CD4-positive, alpha-beta T cell (primary cell): ENCODE results near the gene DMBX1. TPM values are rescaled to one million over a fixed set of nuclear protein-coding genes. Genes with fewer than 3 reads are reported as not detected.

Source experiments
- ATAC-seq: fragments of 200-7000 bp; cut with Tn5 transposase; one replicate; pipeline ENCODE4 v1.10.0; 2022; ENCODE audit warnings: mild to moderate bottlenecking; ENCODE audit not compliant: poor library complexity
- CTCF ChIA-PET: fragments of 350-600 bp; sonication (Branson Sonifier 250); formaldehyde crosslinking; loops from one replicate; lab custom pipeline; 2021; ENCODE audit warnings: antibody characterized with exemption, inconsistent platforms; lab: Charles Lee
- POLR2A ChIA-PET: fragments of 350-600 bp; sonication (Branson Sonifier 250); formaldehyde crosslinking; loops from one replicate; lab custom pipeline; 2021; ENCODE audit warnings: antibody characterized with exemption, inconsistent platforms; lab: Charles Lee
- DNase-seq, 14 experiments: peaks; one replicate each; pipeline ENCODE4 v3.0.0-alpha.2; 2013 to 2020; ENCODE audit warnings: mixed read lengths in 2 of 14
- H3K27ac ChIP-seq, 2 donors: one replicate each; pipeline versions ENCODE4 v1.5.1 to v1.7.0; 2013; ENCODE audit warnings: low read length in 2 of 2, low read depth in 1 of 2, mild to moderate bottlenecking in 1 of 2
- H3K27me3 ChIP-seq, 2 experiments: 1 replicate in 1 of 2; 2 replicates in 1 of 2; pipeline versions ENCODE4 v1.6.1 to v1.7.0; 2013; ENCODE audit warnings: low read length in 2 of 2, control low read depth in 1 of 2, mild to moderate bottlenecking in 1 of 2, moderate library complexity in 1 of 2; ENCODE audit not compliant: insufficient read depth in 2 of 2, control insufficient read depth in 1 of 2
- H3K36me3 ChIP-seq: one replicate; pipeline ENCODE4 v1.6.1; 2013; ENCODE audit warnings: low read length, control low read depth; ENCODE audit not compliant: insufficient read depth
- H3K4me1 ChIP-seq: one replicate; pipeline ENCODE4 v1.6.1; 2013; ENCODE audit warnings: low read length, control low read depth; ENCODE audit not compliant: insufficient read depth
- H3K4me3 ChIP-seq: one replicate; pipeline ENCODE4 v1.5.1; 2013; ENCODE audit warnings: mild to moderate bottlenecking, low read length, moderate library complexity
- H3K9me3 ChIP-seq, 2 experiments: 1 replicate in 1 of 2; 2 replicates in 1 of 2; pipeline versions ENCODE4 v1.6.1 to v1.7.0; 2013; ENCODE audit warnings: low read length in 2 of 2, mild to moderate bottlenecking in 2 of 2, control low read depth in 1 of 2, moderate library complexity in 1 of 2; ENCODE audit not compliant: control insufficient read depth in 1 of 2, insufficient read depth in 1 of 2
- H3K27ac Mint-ChIP-seq: one replicate; pipeline ENCODE4 v1.8.0; 2020; ENCODE audit warnings: mixed read lengths
- H3K27me3 Mint-ChIP-seq: one replicate; pipeline ENCODE4 v1.8.0; 2021; ENCODE audit warnings: mixed read lengths
- H3K36me3 Mint-ChIP-seq: one replicate; pipeline ENCODE4 v1.8.0; 2021; ENCODE audit warnings: low read depth, mixed read lengths
- H3K4me1 Mint-ChIP-seq: one replicate; pipeline ENCODE4 v1.8.0; 2021; ENCODE audit warnings: low read depth, mixed read lengths
- H3K4me3 Mint-ChIP-seq: one replicate; pipeline ENCODE4 v1.8.0; 2020; ENCODE audit warnings: mild to moderate bottlenecking, mixed read lengths
- H3K9me3 Mint-ChIP-seq: one replicate; pipeline ENCODE4 v1.8.0; 2020; ENCODE audit warnings: mixed read lengths
- intact Hi-C, 2 experiments: fragments of 100-400 bp; cut with DNase I in 1 of 2; cut with micrococcal nuclease in 1 of 2; formaldehyde crosslinking; loops; one replicate each; pipeline versions ENCODE4 v1.15.1 to v1.9.0; 2023 to 2025; cut with DNase I, micrococcal nuclease
- total RNA-seq, 174 experiments: library from RNA in 2 of 174; stranded (reverse) in 2 of 174; gene quantifications; one replicate each; pipeline ENCODE4 v1.2.3 and lab custom pipeline; 2021 to 2026
- TF ChIP-seq, protein P1 (sequence below): fragments of 200-600 bp; IDR thresholded peaks from one replicate; pipeline ENCODE4 v1.8.0; 2022; ENCODE audit warnings: antibody characterized with exemption, mild to moderate bottlenecking

DMBX1 gene
- total RNA-seq, 2 experiments from 2014 or later, result not detected

DNA sequence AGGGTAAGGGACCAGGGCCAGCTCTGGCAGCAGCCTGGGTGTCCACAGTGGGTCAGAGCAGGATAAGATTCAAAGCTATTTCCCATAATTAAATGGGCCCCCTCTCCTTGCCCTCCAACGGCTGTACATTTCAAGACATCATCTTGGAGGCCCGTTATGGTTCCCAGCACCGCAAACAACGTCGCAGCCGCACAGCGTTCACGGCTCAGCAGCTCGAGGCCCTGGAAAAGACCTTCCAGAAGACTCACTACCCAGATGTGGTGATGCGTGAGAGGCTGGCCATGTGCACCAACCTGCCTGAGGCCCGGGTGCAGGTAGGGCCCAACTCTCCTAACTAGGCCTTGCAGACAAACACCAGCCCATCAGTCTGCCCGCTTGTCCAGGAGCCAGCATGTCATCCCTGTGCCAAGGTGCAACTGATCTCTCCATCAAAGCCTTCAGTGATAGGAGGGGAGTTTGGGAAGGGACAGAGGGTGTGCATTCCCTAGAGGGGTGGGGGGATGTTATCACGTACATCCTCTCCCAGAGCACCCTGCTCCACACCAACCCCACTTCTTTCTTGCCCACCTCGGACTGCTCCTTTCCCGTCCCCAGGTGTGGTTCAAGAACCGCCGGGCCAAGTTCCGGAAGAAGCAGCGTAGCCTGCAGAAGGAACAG is 20.8 kb downstream of the DMBX1 start:
- Mint-ChIP-seq H3K4me1 (no peaks in the 10 kb centered on the region), H3K9me3 (no peaks in the 10 kb centered on the region), H3K27ac (no peak overlapping the region), H3K27me3 (peaks cover 52% of the 10 kb centered on the region), H3K4me3 (no peak overlapping the region), H3K36me3 (no peaks in the 10 kb centered on the region)
- TF ChIP-seq, protein P1, sequence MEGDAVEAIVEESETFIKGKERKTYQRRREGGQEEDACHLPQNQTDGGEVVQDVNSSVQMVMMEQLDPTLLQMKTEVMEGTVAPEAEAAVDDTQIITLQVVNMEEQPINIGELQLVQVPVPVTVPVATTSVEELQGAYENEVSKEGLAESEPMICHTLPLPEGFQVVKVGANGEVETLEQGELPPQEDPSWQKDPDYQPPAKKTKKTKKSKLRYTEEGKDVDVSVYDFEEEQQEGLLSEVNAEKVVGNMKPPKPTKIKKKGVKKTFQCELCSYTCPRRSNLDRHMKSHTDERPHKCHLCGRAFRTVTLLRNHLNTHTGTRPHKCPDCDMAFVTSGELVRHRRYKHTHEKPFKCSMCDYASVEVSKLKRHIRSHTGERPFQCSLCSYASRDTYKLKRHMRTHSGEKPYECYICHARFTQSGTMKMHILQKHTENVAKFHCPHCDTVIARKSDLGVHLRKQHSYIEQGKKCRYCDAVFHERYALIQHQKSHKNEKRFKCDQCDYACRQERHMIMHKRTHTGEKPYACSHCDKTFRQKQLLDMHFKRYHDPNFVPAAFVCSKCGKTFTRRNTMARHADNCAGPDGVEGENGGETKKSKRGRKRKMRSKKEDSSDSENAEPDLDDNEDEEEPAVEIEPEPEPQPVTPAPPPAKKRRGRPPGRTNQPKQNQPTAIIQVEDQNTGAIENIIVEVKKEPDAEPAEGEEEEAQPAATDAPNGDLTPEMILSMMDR, result no peak
- DNase-seq, result no peak
- no peaks in the 10 kb centered on the region for H3K4me1 ChIP-seq
- H3K27me3 ChIP-seq, result peaks cover 9 to 16% of the 10 kb centered on the region in 2 experiments
- intact Hi-C loops, result no loop called here
- ChIA-PET POLR2A (no interaction called here), CTCF (no interaction called here)
- peaks cover 0 to 5% of the 10 kb centered on the region in 2 experiments for H3K9me3 ChIP-seq
- H3K36me3 ChIP-seq, result no peaks in the 10 kb centered on the region
- no peak overlapping the region for H3K27ac ChIP-seq
- no peak overlapping the region for H3K4me3 ChIP-seq
- no peak for ATAC-seq

DNA sequence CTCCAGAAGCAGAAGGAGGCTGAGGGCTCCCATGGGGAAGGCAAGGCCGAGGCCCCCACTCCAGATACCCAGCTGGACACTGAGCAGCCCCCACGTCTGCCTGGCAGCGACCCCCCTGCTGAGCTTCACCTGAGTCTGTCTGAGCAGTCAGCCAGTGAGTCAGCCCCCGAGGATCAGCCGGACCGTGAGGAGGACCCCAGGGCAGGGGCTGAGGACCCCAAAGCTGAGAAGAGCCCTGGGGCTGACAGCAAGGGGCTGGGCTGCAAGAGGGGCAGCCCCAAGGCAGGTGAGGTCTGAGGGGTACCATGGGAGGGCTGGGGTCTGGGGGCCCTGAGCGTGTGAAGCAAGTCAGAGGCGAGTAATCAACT is 21.3 kb downstream of the DMBX1 start:
- Mint-ChIP-seq H3K4me3 (no peak overlapping the region), H3K9me3 (no peaks in the 10 kb centered on the region), H3K36me3 (no peaks in the 10 kb centered on the region), H3K4me1 (no peaks in the 10 kb centered on the region), H3K27ac (no peak overlapping the region), H3K27me3 (peaks cover 49% of the 10 kb centered on the region)
- Histone ChIP-seq H3K27ac (no peak overlapping the region), H3K36me3 (no peaks in the 10 kb centered on the region), H3K4me1 (no peaks in the 10 kb centered on the region), H3K4me3 (no peak overlapping the region), H3K9me3 (peaks cover 0 to 5% of the 10 kb centered on the region in 2 experiments), H3K27me3 (peaks cover 9 to 16% of the 10 kb centered on the region in 2 experiments)
- ChIA-PET POLR2A (no interaction called here), CTCF (no interaction called here)
- intact Hi-C loops, result no loop called here
- TF ChIP-seq, protein P1, result no peak
- ATAC-seq (no peak), DNase-seq (no peak)

DNA sequence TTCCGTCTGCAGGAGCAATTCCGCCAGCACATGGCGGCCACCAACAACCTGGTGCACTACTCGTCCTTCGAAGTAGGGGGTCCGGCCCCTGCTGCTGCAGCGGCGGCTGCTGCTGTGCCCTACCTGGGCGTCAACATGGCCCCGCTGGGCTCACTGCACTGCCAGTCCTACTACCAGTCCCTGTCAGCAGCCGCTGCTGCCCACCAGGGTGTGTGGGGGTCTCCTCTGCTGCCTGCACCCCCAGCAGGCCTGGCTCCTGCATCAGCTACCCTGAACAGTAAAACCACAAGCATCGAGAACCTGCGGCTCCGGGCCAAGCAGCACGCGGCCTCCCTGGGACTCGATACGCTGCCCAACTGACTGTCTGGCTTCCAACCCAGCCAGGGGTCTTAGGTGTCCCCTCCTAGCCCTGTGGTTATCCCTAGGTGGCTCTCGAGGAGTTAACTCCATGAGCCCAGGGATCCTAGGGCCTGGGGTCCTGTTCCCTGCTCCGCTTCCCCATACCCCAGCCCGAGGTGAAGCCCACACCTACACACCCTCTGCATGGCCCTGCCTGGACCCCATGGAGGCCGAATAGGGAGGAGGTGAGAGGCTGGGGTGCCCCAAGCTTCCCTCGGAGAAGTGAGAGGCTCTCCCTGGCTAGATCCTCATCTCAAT is 22.6 kb downstream of the DMBX1 start:
- Mint-ChIP-seq H3K27me3 (peaks cover 53% of the 10 kb centered on the region), H3K9me3 (no peaks in the 10 kb centered on the region), H3K4me3 (no peak overlapping the region), H3K4me1 (no peaks in the 10 kb centered on the region), H3K36me3 (no peaks in the 10 kb centered on the region), H3K27ac (no peak overlapping the region)
- peaks cover 9 to 26% of the 10 kb centered on the region in 2 experiments for H3K27me3 ChIP-seq
- ChIA-PET POLR2A (interaction anchor here (0.6 kb wide), 1 partner anchor 782 kb away, joined by 4 read pairs; no protein-coding TSS in a partner anchor), CTCF (no interaction called here)
- H3K4me1 ChIP-seq, result no peaks in the 10 kb centered on the region
- H3K36me3 ChIP-seq, result no peaks in the 10 kb centered on the region
- H3K4me3 ChIP-seq, result no peak overlapping the region
- ATAC-seq (no peak), DNase-seq (no peak)
- TF ChIP-seq, protein P1, result no peak
- intact Hi-C loops, result no loop called here
- H3K27ac ChIP-seq, result no peak overlapping the region
- no peaks in the 10 kb centered on the region for H3K9me3 ChIP-seq
